DMS153 treated with DMSO at 0.1 percent for 48 hours (cell line): ENCODE results near the gene SPSB4.
A peak's percentile ranks its signal among the peaks of the same experiment; 100 is the strongest.

Experiments used
- DNase-seq: peaks from one replicate; lab custom pipeline; 2025; ENCODE audit not compliant: unreplicated experiment; lab: John Stamatoyannopoulos, UW

The SPSB4 gene

GRCh38 chr3:141052201-141053069 lies 1.3 kb downstream of the SPSB4 start:
- peak; percentile 10 for DNase-seq

DNA sequence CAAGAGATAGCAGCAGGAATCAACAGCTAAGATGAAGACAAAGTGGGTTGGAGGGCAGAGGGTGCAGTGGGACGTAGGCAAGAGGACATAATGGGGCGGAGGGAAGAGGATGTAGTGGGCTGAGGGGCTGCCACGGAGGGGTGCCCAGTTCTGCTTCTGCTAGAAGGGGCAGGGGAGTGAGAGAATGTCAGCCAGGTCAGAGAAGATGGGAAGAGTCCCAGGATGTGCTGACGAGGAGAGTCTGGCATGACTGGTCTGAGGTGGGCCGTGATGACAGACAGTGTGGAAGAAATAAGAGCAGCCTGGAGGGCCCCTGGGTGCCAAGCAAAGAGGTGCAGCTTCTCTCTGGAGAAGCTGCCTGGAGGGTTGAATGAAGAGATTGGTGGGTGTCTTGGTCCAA lies 4.0 kb downstream of the SPSB4 start:
- no peak for DNase-seq

- no peak for DNase-seq
Observed at GRCh38 chr3:141055536-141056445, 4.6 kb downstream of the SPSB4 start.

DNA sequence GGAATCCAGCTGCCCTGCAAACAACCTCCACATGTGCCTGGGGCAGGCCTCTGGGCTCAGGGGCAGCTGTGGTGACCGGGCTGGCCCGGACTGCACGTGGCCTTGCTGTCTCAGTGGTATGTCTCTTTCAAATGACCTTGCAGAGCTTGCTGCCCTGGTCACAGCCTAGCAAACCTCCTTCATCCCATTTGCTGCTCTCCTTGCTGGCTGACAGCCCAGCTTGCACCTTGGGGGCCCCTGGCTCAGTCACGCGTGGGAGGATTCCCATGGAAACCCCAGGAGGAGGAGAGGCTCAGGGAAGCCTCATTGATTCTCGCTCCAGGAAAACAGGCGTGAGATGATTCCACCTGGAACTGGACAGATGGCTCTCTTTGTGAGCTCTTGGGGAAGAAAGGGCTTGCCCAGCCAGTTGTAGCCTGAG lies 5.6 kb downstream of the SPSB4 start:
- no peak for DNase-seq

DNA sequence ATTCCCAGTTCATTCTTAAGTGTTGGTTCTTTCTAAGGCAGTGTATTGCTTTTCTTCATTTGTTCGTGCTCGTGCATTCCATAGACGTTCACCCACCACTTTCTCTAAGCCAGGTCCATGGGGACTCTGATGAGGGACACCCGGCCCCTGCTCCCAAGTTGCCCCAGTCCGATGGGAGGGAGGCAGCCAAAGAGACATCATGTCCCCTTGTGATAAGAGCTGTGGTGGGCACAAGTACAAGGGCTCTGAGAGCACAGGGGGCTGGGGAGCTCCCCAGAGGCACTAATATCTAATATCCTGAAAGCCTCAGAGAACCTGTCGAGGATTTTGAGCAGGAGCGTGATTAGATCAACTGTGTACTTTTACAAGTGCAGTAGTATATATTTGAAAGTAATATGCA lies 6.3 kb downstream of the SPSB4 start:
- no peak for DNase-seq

DNA sequence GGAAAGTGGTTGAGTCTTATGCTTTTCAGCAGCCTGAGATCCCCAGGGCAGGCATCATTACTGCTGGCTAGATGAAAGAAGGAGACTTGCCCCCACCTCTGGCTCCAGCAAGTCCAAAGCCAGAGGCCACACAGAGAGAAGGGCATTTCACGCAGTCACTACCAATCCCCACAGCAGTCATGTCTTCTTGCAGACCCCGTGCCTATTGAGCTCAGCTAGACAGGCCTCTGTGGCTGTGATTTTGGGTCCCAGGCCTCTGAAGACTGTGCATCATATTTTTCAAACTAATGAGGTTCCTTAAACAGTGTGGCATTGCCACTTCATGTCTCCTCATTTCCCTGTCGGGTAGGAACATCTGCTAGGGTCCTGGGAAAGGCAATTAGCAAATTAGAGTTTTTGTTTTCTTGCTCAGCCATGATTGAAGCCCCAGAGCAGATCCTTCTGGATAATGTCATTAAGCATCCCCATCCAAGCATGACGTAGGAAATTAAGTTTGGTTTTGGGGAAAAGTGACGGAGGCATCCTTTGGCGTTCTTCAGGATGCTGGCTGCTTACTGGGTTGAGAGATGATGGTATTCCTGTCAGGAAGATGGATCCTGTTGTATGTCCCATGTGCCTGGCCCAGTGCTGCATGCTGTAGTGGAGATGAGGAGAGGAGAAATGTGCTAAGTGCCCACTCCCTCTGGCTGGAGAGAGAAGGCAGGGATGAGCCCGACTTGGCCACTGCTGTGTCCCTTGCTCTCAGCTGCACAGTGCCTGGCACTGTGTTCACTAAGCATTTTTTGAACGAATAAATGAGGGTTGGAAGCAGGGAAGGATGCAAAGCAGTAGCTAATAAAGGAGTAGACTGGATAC lies 7.0 kb downstream of the SPSB4 start:
- no peak for DNase-seq

GRCh38 chr3:141058996-141059395 lies 7.8 kb downstream of the SPSB4 start:
- DNase-seq = no peak

- DNase-seq = no peak
Observed at GRCh38 chr3:141059816-141060215, 8.7 kb downstream of the SPSB4 start.

DNA sequence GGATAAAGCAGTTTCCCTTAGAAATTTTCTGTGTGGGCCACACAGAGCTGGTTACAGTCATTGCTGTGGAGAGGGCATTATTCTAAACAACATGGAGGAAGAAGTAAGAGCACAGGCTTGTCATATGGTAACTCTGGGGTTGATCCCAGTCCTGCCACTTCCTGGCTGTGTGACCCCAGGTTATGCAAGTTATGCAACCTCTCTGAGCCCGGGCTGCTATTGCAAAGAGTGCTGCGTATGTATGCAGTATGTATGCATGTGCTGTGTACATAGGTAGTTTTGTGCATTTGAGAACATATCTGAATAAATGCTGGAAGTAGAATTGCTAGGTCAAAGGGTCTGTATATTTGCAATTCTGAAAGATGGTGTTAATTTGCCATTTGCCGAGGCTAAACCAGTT lies 9.2 kb downstream of the SPSB4 start:
- DNase-seq = no peak

DNA sequence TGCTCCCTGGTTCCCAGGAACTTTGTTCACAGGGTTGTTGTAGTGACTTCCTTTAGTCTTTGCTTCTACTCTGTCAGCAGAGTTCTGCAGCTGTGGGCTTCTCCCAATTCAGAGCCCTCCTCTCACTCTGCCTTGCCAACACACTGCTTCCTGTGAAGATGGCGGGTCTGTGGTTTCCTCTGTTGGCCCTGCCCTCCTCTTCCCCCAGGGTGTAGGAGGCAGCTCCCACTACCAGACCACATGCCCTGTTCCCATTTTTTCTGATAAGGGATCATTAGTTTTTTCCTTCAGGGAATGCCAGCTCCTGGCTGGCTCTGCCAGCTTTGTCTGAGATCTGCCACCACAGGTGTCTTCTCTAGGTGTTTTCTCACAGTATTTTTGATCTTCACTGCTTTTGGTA lies 12.7 kb downstream of the SPSB4 start:
- no peak for DNase-seq

DNA sequence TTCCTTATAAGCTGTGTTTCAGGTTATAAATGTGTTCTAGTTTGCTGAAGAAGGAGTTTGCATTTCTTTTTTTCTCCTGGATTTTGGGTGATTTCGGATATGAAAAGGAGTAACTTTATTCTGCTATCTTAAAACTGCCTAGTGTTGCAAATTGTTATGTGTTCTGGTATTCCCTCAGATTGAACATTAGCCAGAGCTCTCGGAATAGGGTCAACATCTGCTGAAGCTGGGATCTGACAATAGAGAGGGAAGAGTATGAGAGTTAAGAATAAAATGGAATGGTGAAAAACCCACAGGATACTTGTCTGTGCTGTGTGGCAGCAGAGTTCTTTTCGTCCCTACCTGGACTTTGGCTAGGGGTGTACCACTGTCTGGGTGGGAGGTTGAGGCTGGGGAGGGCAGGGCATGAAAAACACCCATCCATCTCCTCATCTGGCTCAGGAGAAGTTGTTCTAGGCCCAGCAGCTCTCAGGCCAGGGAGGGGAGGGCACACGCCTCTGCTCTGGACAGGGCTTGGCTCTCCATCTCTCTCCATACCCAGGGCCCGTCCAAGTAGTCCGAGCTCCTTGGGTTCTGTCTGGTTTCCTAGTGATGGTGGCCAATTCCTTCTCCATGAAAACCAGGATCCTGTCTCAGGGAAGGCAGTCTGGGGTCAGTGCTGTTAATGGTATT lies 13.2 kb downstream of the SPSB4 start:
- DNase-seq = no peak

- no peak for DNase-seq
Observed at GRCh38 chr3:141065258-141065657, 14.1 kb downstream of the SPSB4 start.

DNA sequence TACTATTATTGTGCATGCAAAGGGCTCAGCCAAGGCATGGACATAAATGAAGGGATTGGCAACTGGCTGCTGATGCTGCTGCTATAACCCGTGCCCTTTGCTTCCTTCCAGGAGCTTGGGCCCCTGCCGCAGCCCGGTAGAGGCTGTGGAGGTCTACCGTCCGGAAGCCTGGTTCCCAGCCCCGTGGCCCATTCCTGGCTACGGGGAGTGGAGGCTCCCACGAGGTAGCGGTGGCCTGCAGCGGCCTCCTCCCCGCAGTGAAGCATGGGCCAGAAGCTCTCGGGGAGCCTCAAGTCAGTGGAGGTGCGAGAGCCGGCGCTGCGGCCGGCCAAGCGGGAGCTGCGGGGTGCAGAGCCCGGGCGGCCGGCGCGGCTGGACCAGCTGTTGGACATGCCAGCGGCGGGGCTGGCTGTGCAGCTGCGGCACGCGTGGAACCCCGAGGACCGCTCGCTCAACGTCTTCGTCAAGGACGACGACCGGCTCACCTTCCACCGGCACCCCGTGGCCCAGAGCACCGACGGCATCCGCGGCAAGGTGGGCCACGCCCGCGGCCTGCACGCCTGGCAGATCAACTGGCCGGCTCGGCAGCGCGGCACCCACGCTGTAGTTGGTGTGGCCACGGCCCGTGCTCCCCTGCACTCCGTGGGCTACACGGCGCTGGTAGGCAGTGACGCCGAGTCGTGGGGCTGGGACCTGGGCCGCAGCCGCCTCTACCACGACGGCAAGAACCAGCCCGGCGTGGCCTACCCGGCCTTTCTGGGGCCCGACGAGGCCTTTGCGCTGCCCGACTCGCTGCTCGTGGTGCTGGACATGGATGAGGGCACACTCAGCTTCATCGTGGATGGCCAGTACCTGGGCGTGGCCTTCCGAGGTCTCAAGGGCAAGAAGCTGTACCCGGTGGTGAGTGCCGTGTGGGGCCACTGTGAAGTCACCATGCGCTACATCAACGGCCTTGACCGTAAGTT lies 15.0 kb downstream of the SPSB4 start:
- DNase-seq = no peak

- DNase-seq = no peak
Observed at GRCh38 chr3:141067206-141067974, 16.2 kb downstream of the SPSB4 start.

DNA sequence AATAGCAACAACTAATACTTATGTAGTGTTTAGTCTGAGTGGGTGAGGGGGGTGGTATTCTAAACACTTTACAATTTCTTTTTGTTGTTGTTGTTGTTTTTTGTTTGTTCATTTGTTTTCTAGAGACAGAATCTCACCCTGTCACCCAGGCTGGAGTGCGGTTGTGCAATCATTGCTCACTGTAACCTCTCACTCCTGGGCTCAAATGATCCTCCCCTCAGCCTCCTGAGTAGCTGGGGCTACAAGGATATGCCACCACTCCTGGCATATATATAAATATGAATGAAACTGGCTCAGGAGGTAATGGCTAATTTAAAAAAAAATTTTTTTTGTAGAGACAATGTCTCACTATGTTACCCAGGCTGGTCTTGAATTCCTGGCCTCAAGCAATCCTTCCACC lies 19.1 kb downstream of the SPSB4 start:
- DNase-seq = no peak

DNA sequence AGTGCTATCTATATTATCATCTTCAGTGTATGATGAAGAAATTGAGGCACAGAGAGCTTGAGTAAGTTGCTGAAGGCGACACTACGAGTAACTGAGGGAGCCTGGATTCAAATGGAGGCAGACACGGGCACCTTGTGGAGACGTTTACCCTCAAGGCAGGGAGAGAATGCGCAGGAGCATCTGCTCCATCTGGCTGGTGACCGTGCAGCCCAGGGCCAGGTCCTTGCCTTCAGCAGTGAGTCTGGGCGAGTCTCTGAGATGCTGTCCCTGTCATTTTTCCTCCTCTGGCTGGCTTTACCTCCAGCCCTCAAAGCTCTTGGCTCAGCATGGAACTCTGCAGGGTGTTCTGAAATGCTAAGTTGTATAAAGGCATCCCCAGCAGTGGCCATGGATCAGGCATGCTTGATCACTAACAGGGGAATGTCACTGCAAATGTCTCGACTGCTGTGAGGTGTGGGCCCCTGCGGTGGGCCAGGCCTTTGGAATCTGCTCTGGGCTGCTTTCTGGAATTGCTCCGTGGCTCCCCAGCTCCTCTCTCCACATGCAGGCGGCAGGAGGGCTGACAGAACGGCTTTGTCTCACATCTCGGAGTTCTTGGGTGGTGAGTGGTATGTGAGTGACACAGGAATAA lies 19.7 kb downstream of the SPSB4 start:
- DNase-seq = no peak

DNA sequence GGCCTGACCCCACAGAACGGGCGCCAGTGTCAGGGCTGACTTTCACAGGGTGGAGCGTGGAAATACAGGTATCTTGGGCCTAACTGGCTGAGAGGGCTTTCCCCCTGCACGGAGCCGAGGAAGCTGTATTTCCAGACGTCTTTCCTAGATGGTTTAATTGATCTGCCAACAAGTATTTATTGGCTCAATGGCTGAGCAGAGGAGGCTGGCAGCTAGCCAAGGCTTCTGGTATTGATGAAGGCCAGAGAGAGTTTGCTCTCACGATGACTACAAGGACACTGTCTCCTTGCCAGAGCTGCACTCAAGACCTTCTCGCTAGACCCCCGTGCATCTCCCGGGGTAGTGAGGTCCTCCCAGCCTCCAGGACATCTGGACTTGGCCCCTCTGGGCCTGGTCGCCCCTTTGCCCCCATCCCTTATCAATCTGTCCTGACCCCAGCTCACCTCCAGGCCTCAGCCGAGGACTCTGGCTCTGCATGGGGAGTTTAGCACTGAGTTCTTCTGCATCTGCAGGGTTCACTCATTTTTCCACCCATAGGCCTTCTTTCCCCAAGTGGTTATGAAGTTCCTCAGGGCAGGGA lies 20.6 kb downstream of the SPSB4 start:
- DNase-seq = no peak

DNA sequence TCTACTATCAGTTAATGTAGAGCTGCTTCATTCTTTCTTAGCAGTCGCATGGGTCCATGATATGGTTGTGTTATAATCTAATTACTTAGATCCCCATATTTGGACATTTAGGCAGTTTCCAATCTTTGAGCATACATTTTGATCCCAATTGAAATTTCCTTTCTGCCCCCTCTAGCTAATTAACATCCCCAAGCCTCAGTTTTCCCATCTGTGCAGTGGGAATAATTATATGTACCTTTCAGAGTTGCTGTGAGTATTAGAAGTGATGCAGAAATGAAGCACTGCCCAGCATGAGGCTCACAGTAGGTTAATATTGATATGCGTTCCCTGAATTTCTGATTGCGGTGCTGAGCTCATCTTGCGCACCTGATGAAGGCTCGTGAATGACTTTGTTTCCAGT lies 21.8 kb downstream of the SPSB4 start:
- DNase-seq = no peak
